Testis (tissue), 2 donors: ENCODE results near the gene MOV10.

Experiments
- CTCF ChIP-seq, 3 experiments: fragments of 450-650 bp in 2 of 3; fragments of 200-600 bp in 1 of 3; sonication (generic) in 1 of 3; IDR thresholded peaks; one replicate each; pipeline ENCODE4 v1.5.1; 2016 to 2019; ENCODE audit warnings: antibody characterized with exemption in 3 of 3, mild to moderate bottlenecking in 2 of 3, moderate library complexity in 1 of 3
- POLR2A ChIP-seq: fragments of 450-650 bp; IDR thresholded peaks from one replicate; pipeline ENCODE4 v1.6.1; 2017; ENCODE audit warnings: antibody characterized with exemption, mild to moderate bottlenecking, moderate library complexity

GRCh38 chr1:112676543-112676942, 2.1 kb downstream of the MOV10 start:
- TF ChIP-seq CTCF (IDR thresholded peaks at IDR 0.05) (no peak), POLR2A (no peak)
